Endothelial cell (in vitro differentiated cells): Measurements from ENCODE around the gene TPRX2. TPM values are rescaled to one million over a fixed set of nuclear protein-coding genes. Genes with fewer than 3 reads are reported as not detected.

Source experiments
- DNase-seq: peaks from one replicate; pipeline ENCODE4 v3.0.0; 2021; ENCODE audit warnings: low spot score
- H3K27ac Mint-ChIP-seq: one replicate; pipeline ENCODE4 v1.8.0; 2021; ENCODE audit warnings: mixed read lengths, inconsistent platforms; ENCODE audit not compliant: unreplicated experiment
- H3K27me3 Mint-ChIP-seq: one replicate; pipeline ENCODE4 v1.8.0; 2021; ENCODE audit warnings: mild to moderate bottlenecking, moderate library complexity, mixed read lengths, inconsistent platforms; ENCODE audit not compliant: unreplicated experiment
- H3K36me3 Mint-ChIP-seq: one replicate; pipeline ENCODE4 v1.8.0; 2021; ENCODE audit warnings: mild to moderate bottlenecking, low read depth, mixed read lengths, inconsistent platforms; ENCODE audit not compliant: unreplicated experiment
- H3K4me1 Mint-ChIP-seq: one replicate; pipeline ENCODE4 v1.8.0; 2021; ENCODE audit warnings: mild to moderate bottlenecking, mixed read lengths, inconsistent platforms; ENCODE audit not compliant: unreplicated experiment
- H3K4me3 Mint-ChIP-seq: one replicate; pipeline ENCODE4 v1.8.0; 2021; ENCODE audit warnings: mild to moderate bottlenecking, mixed read lengths, inconsistent platforms; ENCODE audit not compliant: unreplicated experiment
- H3K9me3 Mint-ChIP-seq: one replicate; pipeline ENCODE4 v1.8.0; 2021; ENCODE audit warnings: mixed read lengths, inconsistent platforms; ENCODE audit not compliant: unreplicated experiment
- total RNA-seq: library from RNA; stranded (reverse); fragmentation: NEBNext Ultra II Directional; extraction: Animal tissue kit (Norgen Biotek cat#: 25700); gene quantifications from one replicate; pipeline ENCODE4 v1.2.1, GENCODE V29; 2021; ENCODE audit not compliant: unreplicated experiment
- TF ChIP-seq, protein P1 (sequence below): fragments of 200-600 bp; sonication (generic); IDR thresholded peaks from one replicate; pipeline ENCODE4 v1.5.0; 2021; ENCODE audit warnings: antibody characterized with exemption; ENCODE audit not compliant: unreplicated experiment

The TPRX2 gene
- total RNA-seq, 1 donor from 2014 or later, result not detected

DNA sequence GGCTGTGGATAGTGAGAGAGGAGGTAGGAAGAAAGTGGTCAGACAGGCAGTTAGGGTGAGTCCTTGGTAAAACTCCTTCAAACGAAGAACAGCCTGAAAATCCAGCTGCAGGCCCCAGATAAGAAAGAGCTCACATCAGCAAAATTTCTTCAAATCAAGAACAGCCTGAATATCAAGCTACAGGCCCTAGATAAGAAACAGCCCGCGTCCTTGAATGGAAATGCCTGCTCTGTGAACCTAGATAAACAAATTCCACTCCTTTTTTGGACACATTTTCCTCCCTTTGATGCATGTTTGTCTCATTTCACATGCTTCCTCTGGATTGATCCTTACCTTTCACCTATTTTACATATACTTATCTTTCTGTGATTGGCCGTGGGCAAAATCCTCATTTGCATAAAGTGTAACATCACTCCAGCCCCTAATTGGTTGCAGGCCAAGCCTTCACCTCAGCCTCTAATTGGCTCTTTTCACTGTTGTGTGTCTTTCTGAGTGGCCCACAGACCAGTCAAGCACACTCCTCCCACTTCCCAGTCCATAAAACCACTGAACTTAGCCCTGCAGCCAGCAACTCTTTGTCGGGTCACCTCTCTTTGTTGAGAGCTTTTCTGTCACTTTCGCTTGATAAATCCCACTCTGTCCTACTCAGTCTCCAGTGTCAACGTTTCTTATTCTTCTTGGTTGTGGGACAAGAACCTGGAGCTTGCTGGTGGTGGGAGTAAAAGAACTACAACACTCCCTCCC lies 33.1 kb downstream of the TPRX2 start:
- H3K27me3 Mint-ChIP-seq, result no peaks in the 10 kb centered on the region
- H3K4me1 Mint-ChIP-seq, result peaks cover 12% of the 10 kb centered on the region
- H3K9me3 Mint-ChIP-seq, result no peaks in the 10 kb centered on the region
- peak; percentile 13 for DNase-seq
- TF ChIP-seq, protein P1, sequence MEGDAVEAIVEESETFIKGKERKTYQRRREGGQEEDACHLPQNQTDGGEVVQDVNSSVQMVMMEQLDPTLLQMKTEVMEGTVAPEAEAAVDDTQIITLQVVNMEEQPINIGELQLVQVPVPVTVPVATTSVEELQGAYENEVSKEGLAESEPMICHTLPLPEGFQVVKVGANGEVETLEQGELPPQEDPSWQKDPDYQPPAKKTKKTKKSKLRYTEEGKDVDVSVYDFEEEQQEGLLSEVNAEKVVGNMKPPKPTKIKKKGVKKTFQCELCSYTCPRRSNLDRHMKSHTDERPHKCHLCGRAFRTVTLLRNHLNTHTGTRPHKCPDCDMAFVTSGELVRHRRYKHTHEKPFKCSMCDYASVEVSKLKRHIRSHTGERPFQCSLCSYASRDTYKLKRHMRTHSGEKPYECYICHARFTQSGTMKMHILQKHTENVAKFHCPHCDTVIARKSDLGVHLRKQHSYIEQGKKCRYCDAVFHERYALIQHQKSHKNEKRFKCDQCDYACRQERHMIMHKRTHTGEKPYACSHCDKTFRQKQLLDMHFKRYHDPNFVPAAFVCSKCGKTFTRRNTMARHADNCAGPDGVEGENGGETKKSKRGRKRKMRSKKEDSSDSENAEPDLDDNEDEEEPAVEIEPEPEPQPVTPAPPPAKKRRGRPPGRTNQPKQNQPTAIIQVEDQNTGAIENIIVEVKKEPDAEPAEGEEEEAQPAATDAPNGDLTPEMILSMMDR, result no peak
- H3K4me3 Mint-ChIP-seq, result peak overlapping the region; percentile 44
- peaks cover 4% of the 10 kb centered on the region for H3K36me3 Mint-ChIP-seq
- H3K27ac Mint-ChIP-seq, result peak overlapping the region; percentile 91

DNA sequence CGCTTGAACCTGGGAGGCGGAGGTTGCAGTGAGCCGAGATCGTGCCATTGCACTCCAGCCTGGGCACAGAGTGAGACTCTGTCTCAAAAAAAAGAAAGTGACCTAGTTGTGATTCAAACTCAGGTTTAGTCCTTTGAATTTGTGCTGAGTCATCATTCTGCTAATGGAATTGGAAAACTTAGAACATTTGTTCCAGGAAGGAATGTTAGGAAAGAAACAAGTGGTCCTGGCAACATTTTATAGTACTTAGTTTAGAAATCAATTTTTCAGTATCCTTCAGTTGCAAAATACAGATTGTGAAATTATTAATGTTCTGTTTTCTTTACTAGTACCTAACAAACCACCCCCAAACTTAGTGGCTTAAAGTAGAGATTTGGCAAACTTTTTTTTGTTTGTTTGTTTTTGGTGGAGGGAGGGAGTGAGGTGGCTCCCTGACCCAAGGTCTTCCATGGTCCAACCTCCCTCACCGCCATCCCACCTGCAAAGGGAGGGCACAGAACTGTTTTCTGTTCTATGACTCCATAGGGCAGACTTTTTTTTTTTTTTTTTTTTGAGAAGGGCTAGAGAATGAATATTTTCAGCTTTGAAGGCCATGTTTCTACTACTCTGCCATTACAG lies 36.2 kb downstream of the TPRX2 start:
- TF ChIP-seq, protein P1, result no peak
- Mint-ChIP-seq H3K27me3 (peaks cover 3% of the 10 kb centered on the region), H3K36me3 (peaks cover 4% of the 10 kb centered on the region), H3K27ac (no peak overlapping the region), H3K4me1 (peaks cover 18% of the 10 kb centered on the region), H3K4me3 (no peak overlapping the region), H3K9me3 (no peaks in the 10 kb centered on the region)
- DNase-seq, result no peak

DNA sequence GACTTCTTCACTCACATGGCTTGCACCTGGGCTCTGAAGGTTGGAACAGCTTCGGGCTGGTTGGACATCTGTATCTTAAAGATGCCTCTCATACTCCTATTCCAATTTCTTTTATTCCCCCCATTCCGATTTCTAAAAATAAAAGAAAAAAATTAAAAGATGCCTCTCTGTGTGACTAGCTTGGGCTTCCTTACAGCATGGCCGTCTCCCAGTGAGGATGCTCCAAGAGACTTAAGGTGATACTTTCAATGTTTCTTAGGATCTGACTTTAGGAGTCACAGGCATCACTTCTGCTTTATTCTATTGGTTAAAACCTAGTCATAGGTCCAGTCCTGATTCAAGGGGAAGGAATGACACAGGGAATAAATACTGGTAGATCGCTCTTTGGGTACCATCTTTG lies 37.0 kb downstream of the TPRX2 start:
- Mint-ChIP-seq H3K36me3 (peaks cover under 1% of the 10 kb centered on the region), H3K9me3 (no peaks in the 10 kb centered on the region), H3K4me1 (peaks cover 13% of the 10 kb centered on the region), H3K4me3 (no peak overlapping the region), H3K27me3 (peaks cover 3% of the 10 kb centered on the region), H3K27ac (no peak overlapping the region)
- no peak for DNase-seq
- TF ChIP-seq, protein P1, result no peak

DNA sequence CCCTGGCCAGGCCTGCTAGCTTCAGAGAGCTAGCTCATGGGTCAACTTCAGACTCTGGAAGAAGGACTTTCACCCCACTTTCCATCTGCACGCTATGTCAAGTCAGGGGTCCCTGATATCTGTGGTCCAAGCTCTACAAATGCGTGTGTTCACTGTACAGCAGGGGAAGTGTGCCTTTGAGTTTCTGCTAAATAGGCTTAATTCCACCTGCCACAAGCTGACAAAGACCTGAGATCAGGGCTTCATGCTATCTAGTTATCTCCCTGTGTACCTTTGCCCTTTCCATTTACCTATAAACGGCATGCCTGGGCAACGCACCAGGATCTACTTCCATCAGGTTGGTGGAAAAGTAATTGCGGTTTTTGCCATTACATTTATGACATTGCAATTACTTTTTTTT lies 37.7 kb downstream of the TPRX2 start:
- Mint-ChIP-seq H3K36me3 (no peaks in the 10 kb centered on the region), H3K4me1 (peaks cover 7% of the 10 kb centered on the region), H3K4me3 (no peak overlapping the region), H3K9me3 (no peaks in the 10 kb centered on the region), H3K27ac (no peak overlapping the region), H3K27me3 (peaks cover 3% of the 10 kb centered on the region)
- TF ChIP-seq, protein P1, result no peak
- DNase-seq, result no peak

DNA sequence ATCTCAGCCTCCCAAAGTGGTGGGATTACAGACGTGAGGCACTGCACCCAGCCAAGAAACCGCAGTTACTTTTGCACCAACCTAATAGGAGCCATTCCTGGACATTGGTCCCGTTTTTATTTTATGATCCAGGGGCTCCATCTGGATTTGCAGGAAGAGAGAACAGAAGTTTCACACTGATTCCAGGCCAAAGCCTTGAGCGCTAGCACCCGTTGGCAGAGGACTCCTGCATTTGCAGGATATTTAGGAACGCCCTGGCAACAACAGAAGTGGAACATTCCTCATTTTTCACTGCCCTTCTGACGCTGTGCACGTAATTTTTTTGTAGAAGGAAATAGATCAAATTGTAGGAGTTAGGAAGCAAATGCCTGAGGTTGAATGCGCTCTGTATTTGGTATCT lies 38.8 kb downstream of the TPRX2 start:
- TF ChIP-seq, protein P1, result no peak
- no peak overlapping the region for H3K27ac Mint-ChIP-seq

More for the DNA sequence above, 38.8 kb downstream of the TPRX2 start:
- Mint-ChIP-seq H3K27me3 (peaks cover 3% of the 10 kb centered on the region), H3K4me3 (no peak overlapping the region), H3K9me3 (no peaks in the 10 kb centered on the region), H3K4me1 (peaks cover 6% of the 10 kb centered on the region), H3K36me3 (no peaks in the 10 kb centered on the region)
- no peak for DNase-seq
